ENCODE measurements around the gene EREG. TPM values are rescaled to one million over a fixed set of nuclear protein-coding genes. Genes with fewer than 3 reads are reported as not detected.

Gene EREG
- total RNA-seq, 1 donor from 2014 or later, result not detected

- Mint-ChIP-seq H3K27me3 (ENCODE audit: low read depth) (no peaks in the 10 kb centered on the region), H3K9me3 (no peaks in the 10 kb centered on the region), H3K4me3 (no peak overlapping the region), H3K36me3 (ENCODE audit: low read depth) (no peaks in the 10 kb centered on the region), H3K27ac (ENCODE audit: unreplicated experiment) (no peak overlapping the region), H3K4me1 (no peaks in the 10 kb centered on the region)
- no peak for DNase-seq (ENCODE audit: low read depth, low spot score)
- TF ChIP-seq, protein P1, sequence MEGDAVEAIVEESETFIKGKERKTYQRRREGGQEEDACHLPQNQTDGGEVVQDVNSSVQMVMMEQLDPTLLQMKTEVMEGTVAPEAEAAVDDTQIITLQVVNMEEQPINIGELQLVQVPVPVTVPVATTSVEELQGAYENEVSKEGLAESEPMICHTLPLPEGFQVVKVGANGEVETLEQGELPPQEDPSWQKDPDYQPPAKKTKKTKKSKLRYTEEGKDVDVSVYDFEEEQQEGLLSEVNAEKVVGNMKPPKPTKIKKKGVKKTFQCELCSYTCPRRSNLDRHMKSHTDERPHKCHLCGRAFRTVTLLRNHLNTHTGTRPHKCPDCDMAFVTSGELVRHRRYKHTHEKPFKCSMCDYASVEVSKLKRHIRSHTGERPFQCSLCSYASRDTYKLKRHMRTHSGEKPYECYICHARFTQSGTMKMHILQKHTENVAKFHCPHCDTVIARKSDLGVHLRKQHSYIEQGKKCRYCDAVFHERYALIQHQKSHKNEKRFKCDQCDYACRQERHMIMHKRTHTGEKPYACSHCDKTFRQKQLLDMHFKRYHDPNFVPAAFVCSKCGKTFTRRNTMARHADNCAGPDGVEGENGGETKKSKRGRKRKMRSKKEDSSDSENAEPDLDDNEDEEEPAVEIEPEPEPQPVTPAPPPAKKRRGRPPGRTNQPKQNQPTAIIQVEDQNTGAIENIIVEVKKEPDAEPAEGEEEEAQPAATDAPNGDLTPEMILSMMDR (conservative IDR thresholded peaks at IDR 0.05), result no peak
Observed at GRCh38 chr4:74377714-74378113, 12.8 kb downstream of the EREG start.

DNA sequence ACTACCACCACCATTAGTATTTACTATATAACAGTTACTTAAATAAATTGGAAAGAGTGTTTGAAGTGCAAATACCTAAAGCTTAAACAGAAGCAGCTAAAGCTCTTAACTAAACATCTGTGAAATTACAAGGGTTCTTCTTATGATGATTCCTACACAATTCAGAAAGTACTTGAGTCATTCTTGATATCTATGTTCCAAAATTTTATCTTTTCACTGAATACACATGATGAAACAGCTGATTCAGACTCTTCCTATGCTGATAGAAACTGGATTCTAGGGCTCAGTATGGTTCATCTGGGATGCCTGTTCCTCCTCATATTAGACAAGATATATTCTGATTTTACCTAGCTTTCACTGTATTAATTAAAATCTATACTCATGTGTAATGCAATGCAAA is 13.6 kb downstream of the EREG start:
- no peak overlapping the region for H3K27ac Mint-ChIP-seq (ENCODE audit: unreplicated experiment)
- no peak for DNase-seq (ENCODE audit: low read depth, low spot score)
- TF ChIP-seq, protein P1 (conservative IDR thresholded peaks at IDR 0.05), result no peak
- H3K9me3 Mint-ChIP-seq, result no peaks in the 10 kb centered on the region
- H3K4me1 Mint-ChIP-seq, result no peaks in the 10 kb centered on the region
- no peaks in the 10 kb centered on the region for H3K36me3 Mint-ChIP-seq (ENCODE audit: low read depth)
- no peak overlapping the region for H3K4me3 Mint-ChIP-seq
- H3K27me3 Mint-ChIP-seq (ENCODE audit: low read depth), result no peaks in the 10 kb centered on the region

DNA sequence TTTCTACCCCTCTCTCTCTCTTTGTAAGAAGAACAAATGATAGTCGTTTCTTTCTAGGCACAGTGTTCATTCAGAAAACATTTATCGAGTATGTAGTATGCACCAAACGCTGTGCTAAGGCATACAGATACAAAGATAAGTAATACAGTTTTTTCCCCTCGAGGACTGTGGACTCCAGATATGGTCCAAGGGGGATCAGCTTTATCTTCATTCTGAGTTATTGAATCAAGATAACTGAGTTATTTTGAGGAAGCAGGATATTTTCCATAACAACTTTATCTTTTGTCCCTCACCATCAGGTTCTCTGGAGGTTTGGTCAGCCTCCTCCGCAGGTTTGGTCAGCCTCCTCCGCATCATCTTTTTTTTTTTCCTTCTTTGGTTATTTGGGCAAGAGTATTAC is 15.0 kb downstream of the EREG start:
- Mint-ChIP-seq H3K27ac (ENCODE audit: unreplicated experiment) (no peak overlapping the region), H3K4me3 (no peak overlapping the region), H3K36me3 (ENCODE audit: low read depth) (no peaks in the 10 kb centered on the region), H3K27me3 (ENCODE audit: low read depth) (no peaks in the 10 kb centered on the region), H3K4me1 (no peaks in the 10 kb centered on the region), H3K9me3 (no peaks in the 10 kb centered on the region)
- TF ChIP-seq, protein P1 (conservative IDR thresholded peaks at IDR 0.05), result no peak
- no peak for DNase-seq (ENCODE audit: low read depth, low spot score)

DNA sequence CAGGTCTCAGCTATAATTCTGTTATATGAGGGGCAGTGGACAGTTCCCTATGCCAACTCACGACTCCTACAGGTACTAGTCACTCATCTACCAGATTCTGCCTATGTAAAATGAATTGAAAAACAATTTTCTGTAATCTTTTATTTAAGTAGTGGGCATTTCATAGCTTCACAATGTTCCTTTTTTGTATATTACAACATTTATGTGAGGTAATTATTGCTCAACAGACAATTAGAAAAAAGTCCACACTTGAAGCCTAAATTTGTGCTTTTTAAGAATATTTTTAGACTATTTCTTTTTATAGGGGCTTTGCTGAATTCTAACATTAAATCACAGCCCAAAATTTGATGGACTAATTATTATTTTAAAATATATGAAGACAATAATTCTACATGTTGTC is 20.4 kb downstream of the EREG start:
- Mint-ChIP-seq H3K4me1 (no peaks in the 10 kb centered on the region), H3K27ac (ENCODE audit: unreplicated experiment) (no peak overlapping the region), H3K4me3 (no peak overlapping the region)

DNA sequence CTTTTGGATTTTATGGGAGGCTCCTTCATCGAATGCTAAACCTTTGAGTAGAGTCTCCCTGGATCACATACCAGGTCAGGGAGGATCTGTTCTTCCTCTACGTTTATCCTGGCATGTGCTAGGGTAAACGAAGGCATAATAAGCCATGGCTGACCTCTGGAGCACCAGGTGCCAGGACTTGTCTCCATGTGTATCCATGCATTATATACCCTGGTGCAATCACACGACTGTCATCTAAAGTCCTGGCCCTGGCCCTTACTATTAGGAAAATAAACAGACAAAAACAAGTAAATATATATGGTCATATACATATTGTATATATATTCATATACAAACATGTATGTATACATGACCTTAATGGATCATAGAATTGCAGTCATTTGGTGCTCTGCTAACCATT is 21.2 kb downstream of the EREG start:
- Mint-ChIP-seq H3K27me3 (ENCODE audit: low read depth) (no peaks in the 10 kb centered on the region), H3K36me3 (ENCODE audit: low read depth) (no peaks in the 10 kb centered on the region), H3K4me3 (no peak overlapping the region), H3K27ac (ENCODE audit: unreplicated experiment) (no peak overlapping the region), H3K9me3 (no peaks in the 10 kb centered on the region), H3K4me1 (no peaks in the 10 kb centered on the region)
- TF ChIP-seq, protein P1 (conservative IDR thresholded peaks at IDR 0.05), result no peak
- no peak for DNase-seq (ENCODE audit: low read depth, low spot score)

More for the DNA sequence above, 20.4 kb downstream of the EREG start:
- TF ChIP-seq, protein P1 (conservative IDR thresholded peaks at IDR 0.05), result no peak
- Mint-ChIP-seq H3K9me3 (no peaks in the 10 kb centered on the region), H3K27me3 (ENCODE audit: low read depth) (no peaks in the 10 kb centered on the region), H3K36me3 (ENCODE audit: low read depth) (no peaks in the 10 kb centered on the region)
- no peak for DNase-seq (ENCODE audit: low read depth, low spot score)

DNA sequence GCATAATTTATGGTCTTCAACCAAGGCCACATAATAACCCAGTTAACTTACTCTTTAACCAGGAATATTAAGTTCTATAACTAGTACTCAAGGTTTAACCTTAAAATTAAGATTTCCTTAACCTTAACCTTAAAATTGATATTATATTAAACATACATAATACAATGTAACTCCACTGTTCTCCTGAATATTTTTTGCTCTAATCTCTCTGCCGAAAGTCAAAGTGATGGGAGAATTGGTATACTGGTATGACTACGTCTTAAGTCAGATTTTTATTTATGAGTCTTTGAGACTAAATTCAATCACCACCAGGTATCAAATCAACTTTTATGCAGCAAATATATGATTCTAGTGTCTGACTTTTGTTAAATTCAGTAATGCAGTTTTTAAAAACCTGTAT is 22.8 kb downstream of the EREG start:
- Mint-ChIP-seq H3K27me3 (ENCODE audit: low read depth) (no peaks in the 10 kb centered on the region), H3K27ac (ENCODE audit: unreplicated experiment) (no peak overlapping the region), H3K4me1 (no peaks in the 10 kb centered on the region), H3K4me3 (no peak overlapping the region), H3K9me3 (no peaks in the 10 kb centered on the region), H3K36me3 (ENCODE audit: low read depth) (no peaks in the 10 kb centered on the region)
- no peak for DNase-seq (ENCODE audit: low read depth, low spot score)
- TF ChIP-seq, protein P1 (conservative IDR thresholded peaks at IDR 0.05), result no peak
